Measurements from ENCODE around the gene RING1.

The RING1 gene

GRCh38 chr6:33208091-33208967, at the start of gene RING1:
Gene RING1, plus strand, starts transcription at chr6:33208500. Its CDS starts 323 bp downstream, at chr6:33208823.
- peaks cover 24% of the 10 kb centered on the region for H3K36me3 Mint-ChIP-seq (ENCODE audit: low read depth)
- TF ChIP-seq, protein P1, sequence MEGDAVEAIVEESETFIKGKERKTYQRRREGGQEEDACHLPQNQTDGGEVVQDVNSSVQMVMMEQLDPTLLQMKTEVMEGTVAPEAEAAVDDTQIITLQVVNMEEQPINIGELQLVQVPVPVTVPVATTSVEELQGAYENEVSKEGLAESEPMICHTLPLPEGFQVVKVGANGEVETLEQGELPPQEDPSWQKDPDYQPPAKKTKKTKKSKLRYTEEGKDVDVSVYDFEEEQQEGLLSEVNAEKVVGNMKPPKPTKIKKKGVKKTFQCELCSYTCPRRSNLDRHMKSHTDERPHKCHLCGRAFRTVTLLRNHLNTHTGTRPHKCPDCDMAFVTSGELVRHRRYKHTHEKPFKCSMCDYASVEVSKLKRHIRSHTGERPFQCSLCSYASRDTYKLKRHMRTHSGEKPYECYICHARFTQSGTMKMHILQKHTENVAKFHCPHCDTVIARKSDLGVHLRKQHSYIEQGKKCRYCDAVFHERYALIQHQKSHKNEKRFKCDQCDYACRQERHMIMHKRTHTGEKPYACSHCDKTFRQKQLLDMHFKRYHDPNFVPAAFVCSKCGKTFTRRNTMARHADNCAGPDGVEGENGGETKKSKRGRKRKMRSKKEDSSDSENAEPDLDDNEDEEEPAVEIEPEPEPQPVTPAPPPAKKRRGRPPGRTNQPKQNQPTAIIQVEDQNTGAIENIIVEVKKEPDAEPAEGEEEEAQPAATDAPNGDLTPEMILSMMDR (IDR thresholded peaks at IDR 0.05) = no peak
- H3K27me3 Mint-ChIP-seq (ENCODE audit: low read depth, poor library complexity) = peaks cover 48% of the 10 kb centered on the region
- H3K4me3 Mint-ChIP-seq = peak within 1 kb of the TSS; percentile 90
- peak; percentile 85 for DNase-seq
- H3K4me1 Mint-ChIP-seq = peaks cover 73% of the 10 kb centered on the region
- peak within 1 kb of the TSS; percentile 93 for H3K27ac Mint-ChIP-seq
- H3K9me3 Mint-ChIP-seq = no peaks in the 10 kb centered on the region

- H3K36me3 Mint-ChIP-seq (ENCODE audit: low read depth) = no peaks in the 10 kb centered on the region
These were observed 48.2 kb upstream of the RING1 start for GRCh38 chr6:33160096-33160495.

DNA sequence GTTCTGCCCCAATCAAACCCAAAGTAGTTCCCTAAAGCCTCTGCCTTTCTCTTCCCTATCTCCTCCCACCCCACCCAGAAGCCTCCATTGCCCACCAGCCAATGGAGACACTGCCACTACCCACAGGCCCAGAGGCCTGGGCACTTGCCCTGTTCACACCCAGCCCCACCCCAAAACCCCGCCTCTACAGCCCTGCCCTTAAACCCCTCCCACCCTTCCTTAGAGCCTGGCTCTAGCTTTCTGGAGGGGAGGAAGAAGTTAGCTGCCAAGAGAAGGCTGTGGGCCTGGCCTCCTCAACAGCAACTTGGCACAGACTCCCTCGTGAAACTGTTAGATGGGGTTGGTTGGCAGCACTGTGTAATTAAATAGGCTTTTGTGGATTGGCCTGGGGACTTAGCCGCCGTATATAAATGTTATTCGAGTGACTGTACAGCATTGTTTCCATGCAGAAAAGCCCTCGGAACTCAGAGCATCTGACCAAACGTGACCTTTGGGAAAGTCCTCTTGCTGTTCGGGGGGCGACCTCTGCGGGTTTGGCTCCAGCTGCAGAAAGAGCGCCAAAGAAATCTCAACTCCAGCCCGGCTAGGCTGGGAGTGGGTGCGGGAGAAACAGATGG, 47.5 kb upstream of the RING1 start:
- Mint-ChIP-seq H3K4me1 (peaks cover 38% of the 10 kb centered on the region), H3K36me3 (ENCODE audit: low read depth) (no peaks in the 10 kb centered on the region), H3K4me3 (peak overlapping the region; percentile 82), H3K9me3 (no peaks in the 10 kb centered on the region), H3K27me3 (ENCODE audit: low read depth, poor library complexity) (peaks cover 74% of the 10 kb centered on the region), H3K27ac (no peak overlapping the region)
- no peak for DNase-seq
- TF ChIP-seq, protein P1 (IDR thresholded peaks at IDR 0.05) = no peak

More at GRCh38 chr6:33160096-33160495, 48.2 kb upstream of the RING1 start:
- TF ChIP-seq, protein P1 (IDR thresholded peaks at IDR 0.05) = no peak
- Mint-ChIP-seq H3K4me3 (no peak overlapping the region), H3K4me1 (peaks cover 34% of the 10 kb centered on the region), H3K9me3 (no peaks in the 10 kb centered on the region), H3K27me3 (ENCODE audit: low read depth, poor library complexity) (peaks cover 70% of the 10 kb centered on the region), H3K27ac (no peak overlapping the region)
- no peak for DNase-seq

DNA sequence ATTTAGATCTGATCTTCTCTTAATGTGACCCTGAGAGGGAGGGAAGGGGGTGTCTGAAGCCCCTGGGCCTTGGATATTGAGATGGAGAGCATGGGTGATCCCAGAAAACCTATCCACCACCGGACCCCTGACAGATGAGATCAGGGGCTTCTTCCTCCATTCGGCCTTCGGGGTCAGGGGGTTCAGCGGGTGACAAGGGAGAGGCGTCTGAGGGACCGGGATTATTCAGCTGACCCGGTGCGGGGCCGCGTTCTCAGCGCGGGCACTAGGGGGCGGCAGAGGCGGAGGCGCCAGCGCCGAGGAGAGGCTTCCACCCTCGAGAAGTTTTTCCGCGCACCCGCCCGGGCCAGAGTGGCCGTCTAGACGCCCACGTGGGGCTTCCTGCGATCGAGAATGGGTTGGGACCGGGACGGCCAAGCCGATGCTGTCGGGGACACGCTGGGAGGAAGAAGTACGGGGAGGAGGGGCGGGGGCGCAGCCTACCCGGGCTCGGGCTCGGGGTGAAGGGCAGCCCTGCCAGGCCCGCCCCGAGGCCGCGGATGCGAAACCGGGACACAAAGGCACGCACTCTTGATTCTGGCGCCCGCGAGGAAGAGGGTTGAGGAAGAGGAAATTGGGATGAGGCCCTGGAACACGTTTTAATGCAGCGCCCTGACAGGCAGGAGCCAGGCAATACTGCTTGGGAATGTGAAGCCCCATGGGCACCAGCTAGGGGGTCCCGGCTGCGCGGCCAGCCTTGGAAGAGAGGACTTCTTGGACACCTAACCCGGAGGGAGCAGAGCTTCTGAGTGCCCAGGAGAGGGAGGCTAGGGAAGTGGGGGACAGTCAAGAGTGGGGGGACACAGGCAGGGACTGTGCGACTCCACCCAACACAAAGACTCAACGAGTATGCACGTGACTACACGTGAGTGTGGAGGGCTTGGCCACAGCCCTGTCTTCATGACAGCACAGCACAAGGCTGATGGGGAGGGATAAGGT, 46.7 kb upstream of the RING1 start:
- Mint-ChIP-seq H3K36me3 (ENCODE audit: low read depth) (no peaks in the 10 kb centered on the region), H3K27me3 (ENCODE audit: low read depth, poor library complexity) (peaks cover 72% of the 10 kb centered on the region), H3K27ac (no peak overlapping the region), H3K9me3 (no peaks in the 10 kb centered on the region), H3K4me1 (peaks cover 41% of the 10 kb centered on the region), H3K4me3 (peak overlapping the region; percentile 82)
- TF ChIP-seq, protein P1 (IDR thresholded peaks at IDR 0.05) = peak; percentile 91
- peak; percentile 90 for DNase-seq

GRCh38 chr6:33163540-33163939, 44.8 kb upstream of the RING1 start:
- H3K9me3 Mint-ChIP-seq = no peaks in the 10 kb centered on the region
- H3K4me3 Mint-ChIP-seq = no peak overlapping the region
- no peaks in the 10 kb centered on the region for H3K36me3 Mint-ChIP-seq (ENCODE audit: low read depth)
- TF ChIP-seq, protein P1 (IDR thresholded peaks at IDR 0.05) = no peak
- no peak overlapping the region for H3K27ac Mint-ChIP-seq
- peaks cover 71% of the 10 kb centered on the region for H3K27me3 Mint-ChIP-seq (ENCODE audit: low read depth, poor library complexity)
- DNase-seq = no peak
- peaks cover 41% of the 10 kb centered on the region for H3K4me1 Mint-ChIP-seq

Data from nephron progenitor cell (in vitro differentiated cells).